Small intestine (tissue), 7 donors: Measurements from ENCODE around the gene CDH8. TPM values are rescaled to one million over a fixed set of nuclear protein-coding genes. Genes with fewer than 3 reads are reported as not detected.

Source experiments
- DNase-seq, 2 donors: peaks; one replicate each; pipeline versions ENCODE4 v3.0.0 to v3.0.0-alpha.2; 2013
- FAIRE-seq: peaks from 2 replicates; lab custom pipeline; 2012; peaks lifted over from hg19 to GRCh38; lab: Jason Lieb, UNC
- H3K27ac ChIP-seq, 3 donors: one replicate each; pipeline ENCODE4 v1.5.1; 2013; ENCODE audit warnings: low read length in 2 of 3, mild to moderate bottlenecking in 2 of 3, control low read depth in 1 of 3, inconsistent platforms in 1 of 3, low read depth in 1 of 3, moderate library complexity in 1 of 3
- H3K27me3 ChIP-seq, 3 donors: one replicate each; pipeline ENCODE4 v1.6.1; 2013; ENCODE audit warnings: low read length in 3 of 3, inconsistent platforms in 1 of 3; ENCODE audit not compliant: control insufficient read depth in 3 of 3, insufficient read depth in 3 of 3
- H3K36me3 ChIP-seq, 3 donors: one replicate each; pipeline ENCODE4 v1.6.1; 2013; ENCODE audit warnings: low read length in 3 of 3, inconsistent platforms in 1 of 3, low read depth in 1 of 3, mild to moderate bottlenecking in 1 of 3, moderate library complexity in 1 of 3; ENCODE audit not compliant: control insufficient read depth in 3 of 3, insufficient read depth in 2 of 3
- H3K4me1 ChIP-seq, 3 donors: one replicate each; pipeline ENCODE4 v1.6.1; 2013; ENCODE audit warnings: low read length in 2 of 3, inconsistent platforms in 1 of 3, low read depth in 1 of 3, mild to moderate bottlenecking in 1 of 3, moderate library complexity in 1 of 3; ENCODE audit not compliant: control insufficient read depth in 3 of 3, insufficient read depth in 2 of 3
- H3K4me3 ChIP-seq, 3 donors: one replicate each; pipeline ENCODE4 v1.5.1; 2013; ENCODE audit warnings: low read length in 3 of 3, control low read depth in 1 of 3, inconsistent platforms in 1 of 3, low read depth in 1 of 3, mild to moderate bottlenecking in 1 of 3, moderate library complexity in 1 of 3
- H3K9me3 ChIP-seq, 2 donors: one replicate each; pipeline ENCODE4 v1.6.1; 2013; ENCODE audit warnings: low read depth in 1 of 2, low read length in 1 of 2; ENCODE audit not compliant: control insufficient read depth in 2 of 2, insufficient read depth in 1 of 2
- WGBS, 3 donors: extraction: QIAGEN DNeasy Blood & Tissue Kit; methylation state at CpG; one replicate each; pipeline ENCODE4 v1.1.7; 2013; 5-methylcytosine and 5-hydroxymethylcytosine counted together
- polyA plus RNA-seq, 4 donors: library from polyadenylated mRNA; stranded (reverse) in 3 of 4; unstranded in 1 of 4; fragments of 200-250 nt in 3 of 4; fragments of 120-200 nt in 1 of 4; gene quantifications; one replicate each; pipeline versions ENCODE4 v1.2.1 to v1.2.3, GENCODE V29; 2013
- donor health status: healthy with polysubstance abuse.
- donor health status: control.
- donor health status: control.
- donor health status: Bipolar disorder and iron deficiency.
- donor health status: healthy.

CDH8 gene
- polyA plus RNA-seq, 4 donors, result 1.1 TPM; not detected in 2

GRCh38 chr16:61684541-61684940 is 351.7 kb downstream of the CDH8 start:
- no peak overlapping the region for H3K27ac ChIP-seq
- H3K4me1 ChIP-seq, result no peaks in the 10 kb centered on the region
- H3K4me3 ChIP-seq, result no peak overlapping the region
- H3K9me3 ChIP-seq, result no peaks in the 10 kb centered on the region
- no peak for DNase-seq
- WGBS, 3 donors, result 77 to 80% (median 78%) methylated on average over 3 of the region's 3 CpGs
- no peak for FAIRE-seq
- no peaks in the 10 kb centered on the region for H3K36me3 ChIP-seq
- H3K27me3 ChIP-seq, result no peaks in the 10 kb centered on the region

- Histone ChIP-seq H3K4me3 (no peak overlapping the region), H3K27ac (no peak overlapping the region), H3K36me3 (no peaks in the 10 kb centered on the region), H3K9me3 (no peaks in the 10 kb centered on the region), H3K4me1 (no peaks in the 10 kb centered on the region), H3K27me3 (no peaks in the 10 kb centered on the region)
- FAIRE-seq (no peak), DNase-seq (no peak)
- WGBS, 3 donors, result 54 to 76% (median 63%) methylated on average over 4 of the region's 4 CpGs
Measured at GRCh38 chr16:61681673-61682072, 354.6 kb downstream of the CDH8 start.

GRCh38 chr16:61681124-61681523 is 355.1 kb downstream of the CDH8 start:
- Histone ChIP-seq H3K27me3 (no peaks in the 10 kb centered on the region), H3K27ac (no peak overlapping the region), H3K4me3 (no peak overlapping the region), H3K4me1 (no peaks in the 10 kb centered on the region), H3K36me3 (no peaks in the 10 kb centered on the region), H3K9me3 (no peaks in the 10 kb centered on the region)
- DNase-seq, result no peak
- 8 to 37% (median 11%) methylated on average over 1 of the region's 1 CpG for WGBS, 3 donors
- FAIRE-seq, result no peak

GRCh38 chr16:61678182-61678581 is 358.1 kb downstream of the CDH8 start:
- 82 to 85% (median 84%) methylated on average over 3 of the region's 3 CpGs for WGBS, 3 donors
- Histone ChIP-seq H3K4me1 (no peaks in the 10 kb centered on the region), H3K27me3 (no peaks in the 10 kb centered on the region), H3K4me3 (no peak overlapping the region), H3K9me3 (no peaks in the 10 kb centered on the region), H3K27ac (no peak overlapping the region), H3K36me3 (no peaks in the 10 kb centered on the region)
- no peak for FAIRE-seq
- DNase-seq, result no peak

GRCh38 chr16:61677776-61678175 is 358.5 kb downstream of the CDH8 start:
- H3K4me1 ChIP-seq, result no peaks in the 10 kb centered on the region
- no peaks in the 10 kb centered on the region for H3K36me3 ChIP-seq
- no peaks in the 10 kb centered on the region for H3K27me3 ChIP-seq
- no peak overlapping the region for H3K27ac ChIP-seq
- no peak overlapping the region for H3K4me3 ChIP-seq
- 40 to 46% (median 43%) methylated on average over 5 of the region's 5 CpGs for WGBS, 3 donors
- H3K9me3 ChIP-seq, result no peaks in the 10 kb centered on the region
- DNase-seq, result no peak
- FAIRE-seq, result no peak

- Histone ChIP-seq H3K27ac (no peak overlapping the region), H3K4me3 (no peak overlapping the region), H3K36me3 (no peaks in the 10 kb centered on the region), H3K9me3 (no peaks in the 10 kb centered on the region), H3K27me3 (no peaks in the 10 kb centered on the region), H3K4me1 (no peaks in the 10 kb centered on the region)
- FAIRE-seq (no peak), DNase-seq (no peak)
- 73 to 80% (median 73%) methylated on average over 2 of the region's 2 CpGs for WGBS, 3 donors
Measured at GRCh38 chr16:61676740-61677139, 359.5 kb downstream of the CDH8 start.

- no peak overlapping the region for H3K27ac ChIP-seq
- FAIRE-seq, result no peak
- no peaks in the 10 kb centered on the region for H3K27me3 ChIP-seq
- no peaks in the 10 kb centered on the region for H3K9me3 ChIP-seq
- no peaks in the 10 kb centered on the region for H3K36me3 ChIP-seq
- no peak for DNase-seq
- no peaks in the 10 kb centered on the region for H3K4me1 ChIP-seq
- WGBS, 3 donors, result 57 to 74% (median 67%) methylated on average over 3 of the region's 3 CpGs
- H3K4me3 ChIP-seq, result no peak overlapping the region
Measured at GRCh38 chr16:61671161-61671560, 365.1 kb downstream of the CDH8 start.

GRCh38 chr16:61665512-61665911 is 370.7 kb downstream of the CDH8 start:
- DNase-seq (no peak), FAIRE-seq (no peak)
- Histone ChIP-seq H3K27ac (no peak overlapping the region), H3K4me1 (no peaks in the 10 kb centered on the region), H3K4me3 (no peak overlapping the region), H3K9me3 (no peaks in the 10 kb centered on the region), H3K27me3 (no peaks in the 10 kb centered on the region), H3K36me3 (no peaks in the 10 kb centered on the region)
- WGBS, 3 donors, result 57 to 76% (median 73%) methylated on average over 1 of the region's 1 CpG

- H3K36me3 ChIP-seq, result no peaks in the 10 kb centered on the region
- no peak overlapping the region for H3K27ac ChIP-seq
- H3K9me3 ChIP-seq, result peaks cover 0 to 2% of the 10 kb centered on the region in 2 donors
- H3K27me3 ChIP-seq, result no peaks in the 10 kb centered on the region
- FAIRE-seq, result no peak
- H3K4me1 ChIP-seq, result no peaks in the 10 kb centered on the region
- DNase-seq, result no peak
- H3K4me3 ChIP-seq, result no peak overlapping the region
Measured at GRCh38 chr16:61659936-61660335, 376.3 kb downstream of the CDH8 start.
